Ecto neural progenitor cell (in vitro differentiated cells): Measurements from ENCODE around the gene TBCEL.

Experiments used
- DNase-seq: peaks from one replicate; pipeline ENCODE4 v3.0.0-alpha.2; 2018; ENCODE audit warnings: low spot score

Gene TBCEL

DNA sequence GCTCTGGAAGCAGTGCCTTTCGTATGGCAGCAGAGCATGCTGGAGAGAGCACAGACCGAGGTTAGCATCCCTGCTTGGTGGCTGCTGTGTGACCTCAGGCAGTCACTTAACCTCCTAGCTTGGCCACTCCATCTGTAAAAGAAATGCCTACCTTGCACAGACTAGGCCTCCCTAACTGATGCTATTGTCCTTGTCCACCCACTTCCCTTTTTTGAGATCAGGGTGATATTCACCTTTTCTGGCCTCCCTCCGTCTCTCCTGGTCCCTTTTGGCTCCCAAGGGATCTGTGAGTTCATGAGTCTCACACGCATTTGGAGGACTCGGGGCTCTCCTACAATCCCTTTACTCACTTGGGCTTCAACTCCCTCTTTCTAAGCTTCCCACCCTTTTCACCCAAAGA is 114.4 kb downstream of the TBCEL start:
- no peak for DNase-seq

DNA sequence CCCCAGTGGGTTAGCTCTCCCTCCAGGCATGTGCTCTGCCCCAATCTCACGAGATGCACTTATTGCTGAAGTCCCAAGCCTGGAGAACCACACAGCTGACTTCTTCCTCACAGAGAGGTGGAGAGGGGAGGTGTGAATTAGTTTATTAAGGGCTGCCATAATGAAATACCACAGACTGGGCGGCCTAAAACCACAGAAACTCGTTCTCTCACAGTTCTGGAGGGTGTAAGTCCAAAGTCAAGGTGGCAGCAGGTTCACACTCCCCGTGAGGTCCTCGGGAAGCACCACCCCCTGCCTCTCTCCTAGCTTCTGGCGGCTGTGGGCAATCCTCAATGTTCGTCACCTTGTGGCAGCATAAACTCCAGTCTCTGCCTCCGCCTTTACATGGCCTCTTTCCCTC is 116.5 kb downstream of the TBCEL start:
- DNase-seq = no peak
